Activated CD4-positive, alpha-beta T cell treated with anti-CD3 and anti-CD28 coated beads, Interleukin-2, amount 50 U/mL, for 1 hour (primary cell): ENCODE measurements around the gene BTNL3.
"Not testable (repeated sequence)": the region's sequence is repeated elsewhere in the genome, so short reads cannot be mapped to it uniquely, and the experiment has no call there.

Source experiments
- DNase-seq: peaks from one replicate; pipeline ENCODE4 v3.0.0-alpha.2; 2020

BTNL3 gene

GRCh38 chr5:180988592-180988991 lies at the start of gene BTNL3:
BTNL3 (plus strand) TSS chr5:180988846; CDS start chr5:180989029, 183 bp downstream.
- DNase-seq, result no peak

- DNase-seq, result no peak
These were observed 38.2 kb upstream of the BTNL3 start for GRCh38 chr5:180950291-180950949.

- DNase-seq, result no peak
These were observed 29.0 kb upstream of the BTNL3 start for GRCh38 chr5:180959661-180960060.

GRCh38 chr5:180960209-180960608 lies 28.4 kb upstream of the BTNL3 start:
- no peak for DNase-seq

GRCh38 chr5:180969406-180969805 lies 19.2 kb upstream of the BTNL3 start:
- no peak for DNase-seq

- DNase-seq, result no peak
These were observed 18.3 kb upstream of the BTNL3 start for GRCh38 chr5:180970336-180970735.

GRCh38 chr5:180970875-180971274 lies 17.8 kb upstream of the BTNL3 start:
- no peak for DNase-seq

GRCh38 chr5:180974612-180975315 lies 13.9 kb upstream of the BTNL3 start:
- no peak for DNase-seq

GRCh38 chr5:180975338-180975737 lies 13.3 kb upstream of the BTNL3 start:
- DNase-seq, result no peak

GRCh38 chr5:180976518-180976917 lies 12.1 kb upstream of the BTNL3 start:
- DNase-seq, result no peak

GRCh38 chr5:180977852-180978251 lies 10.8 kb upstream of the BTNL3 start:
- DNase-seq, result no peak

- no peak for DNase-seq
These were observed 6.5 kb upstream of the BTNL3 start for GRCh38 chr5:180982008-180982741.

- DNase-seq, result no peak
These were observed 630 bp upstream of the BTNL3 start for GRCh38 chr5:180988016-180988415.

- no peak for DNase-seq
These were observed 1.6 kb downstream of the BTNL3 start for GRCh38 chr5:180990086-180990881.

- DNase-seq, result no peak
These were observed 2.2 kb downstream of the BTNL3 start for GRCh38 chr5:180990882-180991242.

- DNase-seq, result no peak
These were observed 13.3 kb downstream of the BTNL3 start for GRCh38 chr5:181001947-181002346.

GRCh38 chr5:181005791-181006190 lies 17.1 kb downstream of the BTNL3 start:
- no peak for DNase-seq

GRCh38 chr5:181008136-181008535 lies 19.5 kb downstream of the BTNL3 start:
- DNase-seq, result no peak

- DNase-seq, result not testable (repeated sequence)
These were observed 21.4 kb downstream of the BTNL3 start for GRCh38 chr5:181010018-181010417.

GRCh38 chr5:181014654-181015053 lies 26.0 kb downstream of the BTNL3 start:
- not testable (repeated sequence) for DNase-seq

GRCh38 chr5:181017448-181017847 lies 28.8 kb downstream of the BTNL3 start:
- DNase-seq, result not testable (repeated sequence)

- no peak for DNase-seq
These were observed 32.0 kb downstream of the BTNL3 start for GRCh38 chr5:181020688-181021087.
